ENCODE data around the gene KRT20.
"Not testable (repeated sequence)": the region's sequence is repeated elsewhere in the genome, so short reads cannot be mapped to it uniquely, and the experiment has no call there.

KRT20 gene

DNA sequence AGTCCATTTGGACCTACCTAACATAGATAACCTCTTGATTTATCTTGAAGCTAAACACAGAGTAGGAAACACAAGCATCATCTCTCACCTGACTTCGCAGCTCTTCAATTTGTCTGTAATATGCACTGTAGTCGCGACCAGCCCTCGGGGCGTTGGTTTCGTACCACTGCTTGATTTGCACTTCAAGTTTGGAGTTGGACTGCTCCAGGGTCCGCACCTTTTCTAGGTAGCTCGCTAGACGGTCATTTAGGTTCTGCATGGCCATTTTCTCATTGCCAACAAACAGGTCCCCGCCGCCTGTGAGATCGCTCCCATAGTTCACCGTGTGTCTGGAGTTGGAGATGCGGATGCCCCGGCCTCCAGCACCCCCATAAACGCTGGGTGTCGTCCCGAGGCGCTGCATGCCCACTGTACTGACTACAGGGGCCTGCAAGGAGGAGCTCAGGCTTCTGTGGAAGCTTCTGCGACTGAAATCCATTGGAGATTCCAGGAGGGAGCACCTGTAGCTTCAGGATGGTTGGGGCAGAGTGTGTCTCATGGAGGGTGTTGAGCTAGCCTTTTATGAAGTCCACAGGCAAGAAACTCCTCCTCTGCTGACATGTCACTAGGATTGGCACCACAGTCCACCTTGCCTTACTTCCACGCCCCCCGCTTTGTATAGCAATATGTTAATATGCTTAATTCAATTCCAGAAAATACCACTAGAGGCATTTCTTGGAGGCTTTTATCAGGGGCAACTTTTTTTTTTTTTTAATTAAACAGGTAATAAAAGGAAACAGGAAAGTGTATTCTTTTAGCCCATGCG lies at the start of gene KRT20:
Gene KRT20, minus strand, starts transcription at position 535 of the 805 bp plus-strand sequence. Its CDS starts 57 bp downstream, at position 478.
- DNase-seq = no peak

GRCh38 chr17:40932608-40933007 lies 47.6 kb upstream of the KRT20 start:
- no peak for DNase-seq

- no peak for DNase-seq
Measured at GRCh38 chr17:40931311-40931710, 46.3 kb upstream of the KRT20 start.

- no peak for DNase-seq
Measured at GRCh38 chr17:40926341-40926740, 41.3 kb upstream of the KRT20 start.

DNA sequence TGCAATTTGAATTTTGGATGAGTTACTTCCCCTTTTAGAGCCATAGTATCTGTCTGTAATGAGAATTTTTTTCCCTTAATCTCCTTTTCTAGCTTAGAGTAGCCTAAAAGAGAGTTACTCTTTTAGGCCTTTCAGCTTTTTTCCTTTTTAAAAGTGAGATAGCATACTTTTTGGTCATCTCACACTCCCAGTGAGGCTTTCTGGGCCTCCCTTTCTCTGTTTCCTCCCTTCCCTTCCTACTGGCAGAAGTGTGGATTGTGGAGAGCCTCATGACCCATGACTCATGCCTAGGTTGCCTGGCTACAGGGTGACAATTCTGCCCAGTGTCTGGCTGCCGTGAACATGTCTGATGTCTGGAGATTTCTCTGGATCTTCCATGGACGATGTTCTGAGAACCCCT lies 37.2 kb upstream of the KRT20 start:
- peak; percentile 11 for DNase-seq

DNA sequence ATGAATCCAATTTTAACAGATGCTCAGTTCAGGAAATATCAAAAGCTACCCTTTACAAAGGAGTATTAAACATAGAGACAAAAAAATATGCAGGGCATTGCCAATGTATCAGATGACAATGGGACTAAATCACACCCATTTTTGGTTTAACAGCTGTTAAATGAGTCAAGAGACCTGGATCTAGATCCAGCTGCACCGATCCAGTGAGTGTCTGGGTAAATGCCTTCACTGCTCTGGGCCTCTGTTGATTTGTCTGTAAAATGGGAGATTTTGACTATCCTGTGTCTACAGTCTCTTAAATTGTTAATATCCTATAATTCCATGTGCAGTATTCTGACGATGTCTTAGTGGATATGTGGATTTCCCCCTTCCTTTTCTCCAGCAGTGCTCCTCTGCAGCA lies 36.0 kb upstream of the KRT20 start:
- no peak for DNase-seq

DNA sequence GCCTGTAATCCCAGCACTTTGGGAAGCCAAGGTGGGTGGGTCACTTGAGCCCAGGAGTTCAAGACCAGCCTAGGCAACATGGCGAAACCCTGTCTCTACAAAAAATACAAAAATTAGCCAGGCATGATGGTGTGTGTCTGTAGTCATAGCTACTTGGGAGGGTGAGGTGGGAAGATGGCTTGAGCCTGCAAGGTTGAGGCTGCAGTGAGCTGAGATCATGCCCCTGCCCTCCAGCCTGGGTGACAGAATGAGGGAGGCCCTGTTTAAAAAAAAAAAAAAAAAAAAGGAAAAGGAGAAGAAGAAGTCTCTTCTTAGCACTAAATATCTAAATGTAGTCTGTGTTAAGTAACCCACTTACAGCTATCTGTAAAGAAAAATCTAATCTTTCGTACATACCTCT lies 32.1 kb upstream of the KRT20 start:
- DNase-seq = not testable (repeated sequence)

- no peak for DNase-seq
Measured at GRCh38 chr17:40916366-40916765, 31.3 kb upstream of the KRT20 start.

DNA sequence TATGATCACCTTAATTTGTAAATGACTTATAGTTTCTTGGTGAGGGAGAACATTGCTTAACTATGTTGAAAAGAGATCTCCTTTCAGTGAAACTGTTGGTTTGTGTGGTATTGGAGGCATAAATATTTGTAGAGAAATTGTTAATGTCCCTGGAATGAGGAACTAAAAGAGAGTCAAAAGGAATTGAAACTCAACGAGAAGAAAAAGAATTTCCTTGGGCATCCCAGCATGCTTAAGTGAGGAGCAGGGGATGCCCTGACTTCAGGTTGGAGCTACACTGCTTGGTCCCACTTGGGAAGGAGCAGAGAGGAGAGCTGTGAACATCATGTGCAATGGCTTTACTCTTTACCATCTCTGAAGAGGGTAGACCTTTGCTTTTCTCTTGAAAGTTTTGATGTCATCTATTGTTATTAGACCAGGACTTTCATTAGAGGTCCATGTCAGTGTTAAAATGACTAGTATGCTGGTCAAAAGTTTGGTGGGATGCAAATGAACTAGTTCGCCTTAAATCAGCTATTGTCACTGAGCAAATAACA lies 30.7 kb upstream of the KRT20 start:
- no peak for DNase-seq

DNA sequence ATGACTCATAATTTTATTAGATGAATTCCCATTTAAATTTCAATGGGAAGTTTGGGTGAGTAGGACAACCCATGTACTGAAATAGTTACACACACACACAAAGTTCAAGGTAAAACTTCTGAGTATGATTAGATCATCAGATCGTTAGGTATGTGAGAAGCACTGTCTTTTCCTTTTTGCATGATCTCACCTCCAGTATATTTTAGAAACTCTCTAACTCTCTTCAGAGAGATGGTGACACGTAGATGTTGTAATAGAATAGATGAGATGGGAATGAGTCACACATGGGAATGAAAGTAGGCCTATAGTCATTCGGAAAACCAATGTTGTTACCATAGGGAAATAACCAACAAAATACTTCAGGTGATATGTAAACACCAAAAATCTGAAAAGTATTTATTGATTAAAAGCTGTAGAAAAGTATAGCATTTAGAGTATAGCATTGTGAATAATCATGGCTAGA lies 30.2 kb upstream of the KRT20 start:
- no peak for DNase-seq

DNA sequence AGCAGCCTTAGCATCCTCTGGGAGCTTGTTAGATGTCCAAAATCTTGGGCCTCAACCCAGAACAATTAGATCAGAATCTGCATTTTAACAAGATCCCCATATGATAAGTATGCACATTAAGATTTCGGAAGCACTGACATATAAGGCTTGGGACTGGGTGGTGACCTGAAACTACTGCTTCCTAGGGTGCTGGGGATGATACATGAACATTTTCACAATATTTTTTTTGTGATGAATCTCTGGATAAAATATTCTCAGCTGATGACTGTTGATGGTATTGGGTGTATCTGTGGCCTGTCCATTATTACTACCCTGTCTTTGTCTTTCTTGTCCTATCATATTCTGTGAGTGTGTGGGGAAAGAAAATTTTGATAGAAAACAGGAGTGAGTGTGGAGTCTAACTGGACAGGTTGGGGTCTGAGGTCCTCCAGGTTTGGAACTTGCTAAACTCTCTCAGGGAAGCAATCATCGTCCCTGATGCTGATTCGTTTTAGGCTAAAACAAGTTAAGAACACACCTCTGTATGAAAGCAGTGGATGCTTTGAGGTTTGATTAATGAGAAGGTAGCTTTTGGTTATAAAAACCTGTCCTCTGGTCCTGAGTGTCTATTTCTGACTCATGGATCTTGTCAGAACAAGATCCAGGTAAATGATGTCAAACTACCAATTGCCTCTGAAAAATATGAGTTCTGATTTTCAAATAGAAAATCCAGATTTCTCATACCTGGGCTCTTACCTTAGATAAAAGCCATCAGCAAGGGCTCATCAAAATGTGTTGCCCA lies 29.2 kb upstream of the KRT20 start:
- no peak for DNase-seq

DNA sequence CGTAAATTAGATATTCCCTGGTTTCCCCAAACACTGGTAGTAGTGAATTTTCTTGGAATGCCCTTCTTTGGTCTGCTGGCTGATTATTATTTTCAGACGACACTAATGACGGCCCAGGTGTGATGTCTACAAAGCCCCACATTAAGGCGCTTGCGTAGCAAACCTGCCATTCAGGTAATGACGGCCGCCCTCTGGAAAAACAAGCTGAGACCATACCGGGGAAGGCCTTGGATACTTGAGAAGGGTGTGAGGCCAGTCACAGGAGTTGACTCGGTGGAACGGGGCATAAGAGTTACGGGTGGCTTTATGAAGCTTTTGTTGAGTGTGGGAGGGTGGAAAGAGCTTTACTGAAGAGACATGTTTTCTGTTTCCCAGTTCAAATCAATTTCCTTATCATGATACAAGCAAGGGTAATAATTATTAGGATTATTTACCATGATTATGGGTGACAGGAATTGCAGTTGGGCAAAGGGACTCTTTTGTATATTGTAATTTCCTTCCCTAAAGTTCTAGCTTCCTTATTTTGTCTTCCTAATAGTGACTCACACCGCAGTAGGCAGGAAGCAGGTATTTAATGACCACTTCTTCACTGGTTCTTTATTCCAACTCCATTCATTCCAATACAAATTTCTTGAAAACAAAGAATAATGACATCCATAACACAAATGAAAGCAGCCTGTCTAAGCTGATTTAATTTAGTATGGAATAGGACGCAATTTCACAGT lies 27.6 kb upstream of the KRT20 start:
- DNase-seq = no peak

- DNase-seq = no peak
Measured at GRCh38 chr17:40910441-40910841, 25.4 kb upstream of the KRT20 start.

DNA sequence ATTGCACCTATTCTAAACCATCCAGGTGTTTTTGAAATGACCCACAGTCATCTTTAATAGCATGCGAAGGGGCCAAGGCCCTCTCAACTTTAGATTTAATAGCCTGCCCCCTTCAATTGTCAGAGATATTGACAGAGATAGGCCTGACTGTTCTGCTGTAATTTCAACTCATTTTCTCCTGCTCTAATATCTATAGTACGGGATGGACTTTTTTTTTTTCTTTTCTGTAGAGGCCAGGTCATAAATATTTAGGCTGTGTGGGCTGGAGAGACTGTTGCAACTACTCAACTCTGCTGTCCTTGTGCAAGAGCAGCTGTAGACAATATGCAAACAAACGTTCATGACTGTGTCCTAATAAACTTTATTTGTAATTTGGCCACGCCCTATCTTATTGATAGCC lies 24.7 kb upstream of the KRT20 start:
- DNase-seq = no peak

DNA sequence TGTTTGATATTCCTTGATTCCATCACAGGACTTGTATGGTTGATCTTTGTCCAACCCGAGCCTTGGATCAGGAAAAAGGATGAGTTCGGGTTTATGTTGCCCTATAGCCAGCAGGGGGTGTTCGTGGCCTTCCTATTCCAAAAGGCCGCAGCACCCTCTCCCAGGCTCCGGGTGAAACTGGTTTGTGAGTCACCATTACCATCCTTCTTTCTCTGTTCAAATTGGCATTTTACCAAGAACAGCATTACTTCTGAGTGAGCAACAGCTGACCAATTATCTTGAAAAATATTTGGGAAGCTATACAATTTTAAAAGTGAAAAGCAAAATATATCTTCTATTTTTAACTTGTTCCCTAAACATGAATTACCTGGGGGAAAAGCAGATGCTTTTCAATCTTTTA lies 24.3 kb upstream of the KRT20 start:
- peak; percentile 87 for DNase-seq

- DNase-seq = no peak
Measured at GRCh38 chr17:40906613-40907012, 21.6 kb upstream of the KRT20 start.

GRCh38 chr17:40905370-40905769 lies 20.3 kb upstream of the KRT20 start:
- DNase-seq = no peak

DNA sequence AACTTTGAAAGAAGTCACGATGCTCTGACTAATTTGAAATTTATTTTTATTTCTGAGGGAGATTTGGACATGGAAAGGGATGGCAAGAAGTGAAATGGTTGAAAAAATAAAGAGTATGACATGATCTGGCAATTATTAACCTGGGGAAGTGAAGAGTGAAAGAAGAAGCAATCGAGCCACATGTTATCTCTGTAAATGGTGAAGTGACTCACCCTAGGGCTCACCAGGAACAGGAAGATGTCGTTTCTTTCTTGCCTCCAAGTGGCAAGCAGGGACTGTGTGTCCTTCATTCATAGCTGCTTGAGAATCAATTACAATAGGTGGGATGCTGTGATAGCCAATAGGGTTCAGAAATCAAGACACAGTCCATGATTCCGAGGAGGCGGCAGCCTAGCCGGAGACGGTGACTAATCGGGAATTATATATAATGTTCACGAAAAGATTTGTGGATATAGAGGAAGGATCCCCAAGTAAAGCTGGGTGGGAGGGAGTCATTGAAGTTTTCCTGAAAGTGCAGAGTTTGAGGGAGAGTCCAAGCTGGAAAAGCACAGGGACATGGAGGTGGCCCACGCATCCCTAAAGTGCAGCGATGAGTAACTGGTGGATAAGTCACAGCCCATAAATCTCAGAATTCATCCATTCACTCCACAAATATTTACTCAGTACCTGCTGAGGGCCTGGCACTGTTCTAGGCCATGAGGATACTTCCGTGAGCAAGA lies 18.2 kb upstream of the KRT20 start:
- peak; percentile 88 for DNase-seq

DNA sequence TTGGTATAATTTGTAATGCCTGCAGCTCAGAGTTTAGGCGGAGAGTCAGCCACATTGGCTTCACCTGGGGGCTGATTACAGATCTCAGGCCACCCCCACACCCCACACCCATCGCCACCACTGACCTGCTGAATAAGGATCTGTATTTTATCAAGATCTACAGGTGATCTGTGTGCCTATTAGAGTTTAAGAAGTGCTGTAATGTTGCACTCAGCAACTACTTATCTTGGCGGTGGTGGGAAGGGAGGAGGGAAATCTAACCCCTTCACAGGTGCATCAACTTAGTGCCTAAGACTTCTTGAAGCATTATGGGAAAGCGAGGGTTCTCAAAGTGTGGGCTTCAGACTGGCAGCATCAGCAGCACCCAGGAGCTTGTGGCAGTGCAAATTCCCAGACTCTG lies 17.5 kb upstream of the KRT20 start:
- DNase-seq = no peak

- peak; percentile 85 for DNase-seq
Measured at GRCh38 chr17:40901981-40902474, 17.0 kb upstream of the KRT20 start.

DNA sequence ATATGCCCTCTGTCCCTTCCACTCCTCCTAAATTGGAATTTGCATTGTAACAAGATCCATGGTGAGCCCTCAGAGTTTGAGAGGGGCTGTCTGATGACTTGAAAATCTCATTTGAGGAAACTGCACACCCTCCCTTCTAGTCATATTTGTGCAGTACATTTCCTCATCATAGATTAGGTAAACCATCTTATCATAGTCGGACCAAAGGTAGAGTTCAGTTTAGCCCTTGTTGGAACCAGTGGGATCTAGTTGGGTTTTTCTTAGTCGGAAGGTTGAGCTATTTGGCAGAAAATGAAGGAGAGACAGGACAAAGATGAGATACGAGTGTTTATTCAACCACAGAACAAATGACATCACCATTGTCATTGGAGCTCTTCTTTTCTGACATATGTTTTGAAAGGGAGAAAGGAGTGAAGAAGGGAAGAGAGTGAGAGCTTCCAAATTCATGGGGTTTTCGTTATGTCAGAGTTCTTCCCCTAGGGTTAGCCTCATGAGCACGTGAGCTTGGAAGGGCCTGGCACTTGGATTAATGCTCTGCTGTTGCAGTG lies 15.8 kb upstream of the KRT20 start:
- peak; percentile 75 for DNase-seq

DNA sequence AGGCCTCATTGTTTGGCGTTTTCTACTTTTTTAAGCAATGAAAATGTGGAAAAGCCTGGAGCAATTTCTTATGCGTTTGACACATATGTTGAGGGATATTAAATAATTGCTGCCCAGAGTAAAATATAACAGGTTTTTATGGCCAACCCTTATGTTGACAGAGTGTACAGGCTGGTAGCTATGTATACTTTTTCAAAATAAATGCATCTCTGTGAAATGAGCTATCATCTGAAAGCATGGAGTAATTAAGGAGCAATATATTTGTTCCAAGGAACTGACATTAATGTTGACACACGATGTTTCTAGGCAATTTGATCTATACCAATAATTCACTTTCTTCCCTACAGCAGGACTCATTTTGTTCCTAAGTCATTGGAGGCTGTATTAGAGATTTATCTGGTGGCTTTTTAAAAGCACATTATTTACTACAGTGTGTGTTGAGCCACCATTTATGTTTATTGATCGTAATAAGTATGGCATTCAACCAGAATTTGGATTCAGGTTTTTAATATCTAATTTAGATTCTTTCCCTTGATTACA lies 11.9 kb upstream of the KRT20 start:
- DNase-seq = no peak

Data from NCI-H2029 (cell line).